K562 (cell line): ENCODE measurements around the gene ARHGEF17. TPM values are rescaled to one million over a fixed set of nuclear protein-coding genes. Genes with fewer than 3 reads are reported as not detected.

ENCODE experiments used
- BRF1 ChIP-seq: IDR thresholded peaks from 3 replicates; pipeline ENCODE4 v1.6.1; 2011; ENCODE audit warnings: borderline replicate concordance, mild to moderate bottlenecking; ENCODE audit not compliant: insufficient read length; ENCODE audit errors: extremely low read depth
- C11orf30 ChIP-seq: fragments of 450-650 bp; IDR thresholded peaks from 2 replicates; pipeline ENCODE4 v1.6.1; 2016; ENCODE audit warnings: low read depth, mild to moderate bottlenecking
- EWSR1 ChIP-seq: fragments of 450-650 bp; IDR thresholded peaks from 2 replicates; pipeline ENCODE4 v1.6.1; 2018; ENCODE audit warnings: borderline replicate concordance, mild to moderate bottlenecking, low read depth, moderate library complexity; ENCODE audit not compliant: partially characterized antibody
- HNRNPLL ChIP-seq: fragments of 200-400 bp; formaldehyde crosslinking; IDR thresholded peaks from 2 replicates; pipeline ENCODE4 v1.6.1; 2017; ENCODE audit warnings: low read length, low read depth, mild to moderate bottlenecking; ENCODE audit not compliant: poor library complexity, severe bottlenecking
- KLF13 ChIP-seq: fragments of 450-650 bp; IDR thresholded peaks from 2 replicates; pipeline ENCODE4 v1.6.1; 2016; ENCODE audit warnings: missing genetic modification characterization, low read depth, mild to moderate bottlenecking, missing compliant biosample characterization, moderate library complexity, borderline replicate concordance
- MEF2A ChIP-seq: IDR thresholded peaks from 2 replicates; pipeline ENCODE4 v1.6.1; 2011; ENCODE audit warnings: low read depth, mild to moderate bottlenecking, low read length, moderate library complexity; ENCODE audit not compliant: control insufficient read depth
- NFIC ChIP-seq: fragments of 450-650 bp; IDR thresholded peaks from 2 replicates; pipeline ENCODE4 v1.6.1; 2017; ENCODE audit warnings: mild to moderate bottlenecking, inconsistent platforms
- SAFB ChIP-seq: fragments of 200-400 bp; formaldehyde crosslinking; IDR thresholded peaks from 2 replicates; pipeline ENCODE4 v1.6.1; 2017; ENCODE audit warnings: low read depth, low read length, borderline replicate concordance
- ZNF175 ChIP-seq: fragments of 200-800 bp; sonication (Bioruptor generic); IDR thresholded peaks from 2 replicates; pipeline ENCODE4 v1.6.1; 2016; ENCODE audit warnings: low read depth, mild to moderate bottlenecking, missing genetic modification characterization, missing compliant biosample characterization
- ZNF764 ChIP-seq: fragments of 250-450 bp; sonication (Bioruptor Pico); IDR thresholded peaks from 2 replicates; pipeline ENCODE4 v1.4.0; 2020; ENCODE audit warnings: low read depth, mild to moderate bottlenecking, moderate library complexity
- ZSCAN29 ChIP-seq: fragments of 450-650 bp; IDR thresholded peaks from 2 replicates; pipeline ENCODE4 v1.6.1; 2017
- polyA plus RNA-seq, 8 experiments: library from polyadenylated mRNA; depleted of rRNA in 4 of 8; stranded (reverse) in 5 of 8; unstranded in 3 of 8; fragments of >200 nt; fragmentation: Nextera tagmentation in 2 of 8; fragmentation: Illumina TruSeq in 1 of 8; extraction: Ambion mirVana in 2 of 8; extraction: Trizol in 1 of 8; gene quantifications; 2 replicates each; pipeline versions ENCODE4 v1.2.1 to v1.2.3, GENCODE V29; 2011 to 2014; ENCODE audit warnings: inconsistent platforms in 1 of 8, missing spikeins in 1 of 8
- total RNA-seq, 7 experiments: library from RNA; depleted of rRNA in 6 of 7; stranded (reverse); fragments of >200 nt in 6 of 7; fragmentation: Illumina TruSeq in 2 of 7; extraction: Trizol in 2 of 7; gene quantifications; 2 replicates each; pipeline versions ENCODE4 v1.2.1 to v1.2.3, GENCODE V29; 2011 to 2021; ENCODE audit warnings: low replicate concordance in 1 of 7
- TF ChIP-seq, protein P1 (sequence below): fragments of 450-650 bp; IDR thresholded peaks from 2 replicates; pipeline ENCODE4 v1.6.1; 2016; ENCODE audit warnings: low read depth
- TF ChIP-seq, protein P2 (sequence below): fragments of 450-650 bp; IDR thresholded peaks from 2 replicates; pipeline ENCODE4 v1.6.1; 2017; ENCODE audit warnings: antibody characterized with exemption, mild to moderate bottlenecking
- TF ChIP-seq, protein P3 (sequence below): fragments of 450-650 bp; formaldehyde crosslinking; IDR thresholded peaks from 2 replicates; pipeline ENCODE4 v1.4.0; 2022; ENCODE audit warnings: missing genetic modification characterization

ARHGEF17 gene
- total and polyA plus RNA-seq, 9 of the 15 experiments (the other 6 are each of a cell fraction or from before 2014, with no cell fraction given), result 0.04 to 0.68 (median 0.10) TPM; not detected in 2

DNA sequence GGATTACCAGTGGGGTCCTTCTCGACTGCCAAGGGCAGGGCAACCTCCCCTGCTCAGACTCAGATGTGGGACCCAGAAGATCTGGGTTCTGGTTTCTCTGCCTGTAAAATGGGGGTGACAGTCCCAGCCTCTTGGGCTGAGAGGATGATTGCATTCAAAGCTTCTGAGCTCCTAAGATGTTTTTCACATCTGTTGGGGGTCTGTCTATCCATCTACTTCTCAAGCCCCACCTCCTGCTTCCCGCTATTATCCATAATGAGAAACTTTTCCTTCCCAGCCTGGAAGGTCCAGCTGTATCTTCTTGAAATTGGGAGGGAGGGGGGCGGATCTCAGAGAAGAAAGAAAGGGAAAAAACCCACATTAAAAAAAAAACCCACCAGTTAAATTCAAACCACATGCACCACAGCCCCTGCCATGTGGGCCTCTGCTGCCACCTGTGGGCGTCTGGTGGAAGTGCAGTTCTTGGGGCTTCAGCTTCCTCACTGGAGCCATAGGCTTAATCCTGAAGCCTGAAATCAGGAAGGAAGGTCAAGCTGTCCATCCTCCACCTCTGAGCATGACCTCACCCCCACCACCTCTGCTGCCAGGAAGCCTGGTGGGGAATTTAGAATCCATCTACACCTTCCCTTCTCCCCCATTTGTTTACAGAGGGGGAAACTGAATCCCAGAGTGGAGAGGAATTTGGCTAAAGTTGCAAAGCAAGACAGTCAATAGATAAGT lies 27.3 kb downstream of the ARHGEF17 start (continued):
- TF ChIP-seq, protein P1, sequence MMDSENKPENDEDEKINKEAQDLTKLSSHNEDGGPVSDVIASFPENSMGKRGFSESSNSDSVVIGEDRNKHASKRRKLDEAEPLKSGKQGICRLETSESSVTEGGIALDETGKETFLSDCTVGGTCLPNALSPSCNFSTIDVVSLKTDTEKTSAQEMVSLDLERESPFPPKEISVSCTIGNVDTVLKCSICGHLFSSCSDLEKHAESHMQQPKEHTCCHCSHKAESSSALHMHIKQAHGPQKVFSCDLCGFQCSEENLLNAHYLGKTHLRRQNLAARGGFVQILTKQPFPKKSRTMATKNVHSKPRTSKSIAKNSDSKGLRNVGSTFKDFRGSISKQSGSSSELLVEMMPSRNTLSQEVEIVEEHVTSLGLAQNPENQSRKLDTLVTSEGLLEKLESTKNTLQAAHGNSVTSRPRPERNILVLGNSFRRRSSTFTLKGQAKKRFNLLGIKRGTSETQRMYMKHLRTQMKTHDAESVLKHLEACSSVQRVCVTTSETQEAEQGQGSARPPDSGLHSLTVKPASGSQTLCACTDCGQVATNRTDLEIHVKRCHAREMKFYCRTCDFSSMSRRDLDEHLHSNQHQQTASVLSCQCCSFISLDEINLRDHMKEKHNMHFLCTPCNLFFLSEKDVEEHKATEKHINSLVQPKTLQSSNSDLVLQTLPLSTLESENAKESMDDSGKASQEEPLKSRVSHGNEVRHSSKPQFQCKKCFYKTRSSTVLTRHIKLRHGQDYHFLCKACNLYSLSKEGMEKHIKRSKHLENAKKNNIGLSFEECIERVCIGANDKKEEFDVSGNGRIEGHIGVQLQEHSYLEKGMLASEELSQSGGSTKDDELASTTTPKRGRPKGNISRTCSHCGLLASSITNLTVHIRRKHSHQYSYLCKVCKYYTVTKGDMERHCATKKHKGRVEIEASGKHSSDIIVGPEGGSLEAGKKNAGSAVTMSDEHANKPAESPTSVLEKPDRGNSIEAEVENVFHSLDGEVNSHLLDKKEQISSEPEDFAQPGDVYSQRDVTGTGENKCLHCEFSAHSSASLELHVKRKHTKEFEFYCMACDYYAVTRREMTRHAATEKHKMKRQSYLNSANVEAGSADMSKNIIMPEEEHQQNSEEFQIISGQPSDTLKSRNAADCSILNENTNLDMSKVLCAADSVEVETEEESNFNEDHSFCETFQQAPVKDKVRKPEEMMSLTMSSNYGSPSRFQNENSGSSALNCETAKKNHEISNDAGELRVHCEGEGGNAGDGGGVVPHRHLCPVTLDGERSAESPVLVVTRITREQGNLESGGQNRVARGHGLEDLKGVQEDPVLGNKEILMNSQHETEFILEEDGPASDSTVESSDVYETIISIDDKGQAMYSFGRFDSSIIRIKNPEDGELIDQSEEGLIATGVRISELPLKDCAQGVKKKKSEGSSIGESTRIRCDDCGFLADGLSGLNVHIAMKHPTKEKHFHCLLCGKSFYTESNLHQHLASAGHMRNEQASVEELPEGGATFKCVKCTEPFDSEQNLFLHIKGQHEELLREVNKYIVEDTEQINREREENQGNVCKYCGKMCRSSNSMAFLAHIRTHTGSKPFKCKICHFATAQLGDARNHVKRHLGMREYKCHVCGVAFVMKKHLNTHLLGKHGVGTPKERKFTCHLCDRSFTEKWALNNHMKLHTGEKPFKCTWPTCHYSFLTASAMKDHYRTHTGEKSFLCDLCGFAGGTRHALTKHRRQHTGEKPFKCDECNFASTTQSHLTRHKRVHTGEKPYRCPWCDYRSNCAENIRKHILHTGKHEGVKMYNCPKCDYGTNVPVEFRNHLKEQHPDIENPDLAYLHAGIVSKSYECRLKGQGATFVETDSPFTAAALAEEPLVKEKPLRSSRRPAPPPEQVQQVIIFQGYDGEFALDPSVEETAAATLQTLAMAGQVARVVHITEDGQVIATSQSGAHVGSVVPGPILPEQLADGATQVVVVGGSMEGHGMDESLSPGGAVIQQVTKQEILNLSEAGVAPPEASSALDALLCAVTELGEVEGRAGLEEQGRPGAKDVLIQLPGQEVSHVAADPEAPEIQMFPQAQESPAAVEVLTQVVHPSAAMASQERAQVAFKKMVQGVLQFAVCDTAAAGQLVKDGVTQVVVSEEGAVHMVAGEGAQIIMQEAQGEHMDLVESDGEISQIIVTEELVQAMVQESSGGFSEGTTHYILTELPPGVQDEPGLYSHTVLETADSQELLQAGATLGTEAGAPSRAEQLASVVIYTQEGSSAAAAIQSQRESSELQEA, result no peak
- TF ChIP-seq, protein P2, sequence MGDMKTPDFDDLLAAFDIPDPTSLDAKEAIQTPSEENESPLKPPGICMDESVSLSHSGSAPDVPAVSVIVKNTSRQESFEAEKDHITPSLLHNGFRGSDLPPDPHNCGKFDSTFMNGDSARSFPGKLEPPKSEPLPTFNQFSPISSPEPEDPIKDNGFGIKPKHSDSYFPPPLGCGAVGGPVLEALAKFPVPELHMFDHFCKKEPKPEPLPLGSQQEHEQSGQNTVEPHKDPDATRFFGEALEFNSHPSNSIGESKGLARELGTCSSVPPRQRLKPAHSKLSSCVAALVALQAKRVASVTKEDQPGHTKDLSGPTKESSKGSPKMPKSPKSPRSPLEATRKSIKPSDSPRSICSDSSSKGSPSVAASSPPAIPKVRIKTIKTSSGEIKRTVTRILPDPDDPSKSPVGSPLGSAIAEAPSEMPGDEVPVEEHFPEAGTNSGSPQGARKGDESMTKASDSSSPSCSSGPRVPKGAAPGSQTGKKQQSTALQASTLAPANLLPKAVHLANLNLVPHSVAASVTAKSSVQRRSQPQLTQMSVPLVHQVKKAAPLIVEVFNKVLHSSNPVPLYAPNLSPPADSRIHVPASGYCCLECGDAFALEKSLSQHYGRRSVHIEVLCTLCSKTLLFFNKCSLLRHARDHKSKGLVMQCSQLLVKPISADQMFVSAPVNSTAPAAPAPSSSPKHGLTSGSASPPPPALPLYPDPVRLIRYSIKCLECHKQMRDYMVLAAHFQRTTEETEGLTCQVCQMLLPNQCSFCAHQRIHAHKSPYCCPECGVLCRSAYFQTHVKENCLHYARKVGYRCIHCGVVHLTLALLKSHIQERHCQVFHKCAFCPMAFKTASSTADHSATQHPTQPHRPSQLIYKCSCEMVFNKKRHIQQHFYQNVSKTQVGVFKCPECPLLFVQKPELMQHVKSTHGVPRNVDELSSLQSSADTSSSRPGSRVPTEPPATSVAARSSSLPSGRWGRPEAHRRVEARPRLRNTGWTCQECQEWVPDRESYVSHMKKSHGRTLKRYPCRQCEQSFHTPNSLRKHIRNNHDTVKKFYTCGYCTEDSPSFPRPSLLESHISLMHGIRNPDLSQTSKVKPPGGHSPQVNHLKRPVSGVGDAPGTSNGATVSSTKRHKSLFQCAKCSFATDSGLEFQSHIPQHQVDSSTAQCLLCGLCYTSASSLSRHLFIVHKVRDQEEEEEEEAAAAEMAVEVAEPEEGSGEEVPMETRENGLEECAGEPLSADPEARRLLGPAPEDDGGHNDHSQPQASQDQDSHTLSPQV, result no peak
- TF ChIP-seq ZNF764 (CRISPR knock-in tag) (no peak), C11orf30 (no peak), EWSR1 (no peak), ZSCAN29 (no peak), NFIC (no peak), KLF13 (tag) (no peak), SAFB (no peak), MEF2A (no peak), BRF1 (no peak), ZNF175 (CRISPR knock-in tag) (no peak), HNRNPLL (no peak)
- TF ChIP-seq, protein P3, sequence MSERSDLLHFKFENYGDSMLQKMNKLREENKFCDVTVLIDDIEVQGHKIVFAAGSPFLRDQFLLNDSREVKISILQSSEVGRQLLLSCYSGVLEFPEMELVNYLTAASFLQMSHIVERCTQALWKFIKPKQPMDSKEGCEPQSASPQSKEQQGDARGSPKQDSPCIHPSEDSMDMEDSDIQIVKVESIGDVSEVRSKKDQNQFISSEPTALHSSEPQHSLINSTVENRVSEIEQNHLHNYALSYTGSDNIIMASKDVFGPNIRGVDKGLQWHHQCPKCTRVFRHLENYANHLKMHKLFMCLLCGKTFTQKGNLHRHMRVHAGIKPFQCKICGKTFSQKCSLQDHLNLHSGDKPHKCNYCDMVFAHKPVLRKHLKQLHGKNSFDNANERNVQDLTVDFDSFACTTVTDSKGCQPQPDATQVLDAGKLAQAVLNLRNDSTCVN, result no peak
